GM21576 (cell line): ENCODE data around the gene MIPOL1.

Source experiments
- ATAC-seq: cut with Tn5 transposase; IDR thresholded peaks from one replicate; pipeline ENCODE4 v1.9.1; 2021; ENCODE audit warnings: mild to moderate bottlenecking, moderate library complexity; ENCODE audit not compliant: unreplicated experiment

MIPOL1 gene

GRCh38 chr14:37584211-37585100 lies 386.7 kb downstream of the MIPOL1 start:
- no peak for ATAC-seq

DNA sequence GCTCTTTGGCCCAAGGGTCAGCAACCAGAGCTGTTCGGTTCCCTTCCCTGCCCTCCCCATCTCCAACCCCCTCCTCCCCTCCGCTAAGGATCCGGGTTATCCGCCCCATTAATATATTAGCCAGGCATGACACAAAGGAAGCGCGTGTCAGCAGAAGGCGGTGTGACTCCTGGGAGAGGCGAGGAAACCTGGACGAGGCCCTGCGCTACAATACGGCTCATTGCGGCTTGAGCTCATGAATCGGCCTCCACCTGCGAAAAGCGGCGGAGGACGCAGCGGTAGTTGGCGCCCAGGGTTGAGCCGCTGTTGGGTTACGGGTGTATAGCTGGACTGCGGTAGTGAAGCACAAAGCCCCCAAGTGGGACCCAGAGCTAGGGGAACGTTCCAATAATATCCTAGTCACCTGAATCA lies 387.4 kb downstream of the MIPOL1 start:
- ATAC-seq, result no peak

- ATAC-seq, result no peak
Observed at GRCh38 chr14:37585971-37586796, 388.4 kb downstream of the MIPOL1 start.

DNA sequence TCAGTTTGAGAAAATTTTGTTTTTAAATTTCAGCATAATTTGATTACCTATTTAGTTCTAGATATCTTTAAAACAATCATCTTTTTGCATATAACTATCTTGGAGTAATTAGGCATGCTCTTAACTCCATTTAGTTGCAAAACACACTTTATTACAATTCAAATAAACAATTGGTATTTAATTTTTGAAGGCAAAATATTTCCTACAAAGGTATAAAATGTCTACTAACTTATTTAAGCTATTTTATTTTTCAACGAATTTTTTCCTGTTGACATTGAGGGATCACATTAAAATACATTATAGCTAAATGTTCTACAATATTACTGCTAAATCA lies 389.0 kb downstream of the MIPOL1 start:
- ATAC-seq, result no peak

GRCh38 chr14:37587131-37587803 lies 389.5 kb downstream of the MIPOL1 start:
- no peak for ATAC-seq

DNA sequence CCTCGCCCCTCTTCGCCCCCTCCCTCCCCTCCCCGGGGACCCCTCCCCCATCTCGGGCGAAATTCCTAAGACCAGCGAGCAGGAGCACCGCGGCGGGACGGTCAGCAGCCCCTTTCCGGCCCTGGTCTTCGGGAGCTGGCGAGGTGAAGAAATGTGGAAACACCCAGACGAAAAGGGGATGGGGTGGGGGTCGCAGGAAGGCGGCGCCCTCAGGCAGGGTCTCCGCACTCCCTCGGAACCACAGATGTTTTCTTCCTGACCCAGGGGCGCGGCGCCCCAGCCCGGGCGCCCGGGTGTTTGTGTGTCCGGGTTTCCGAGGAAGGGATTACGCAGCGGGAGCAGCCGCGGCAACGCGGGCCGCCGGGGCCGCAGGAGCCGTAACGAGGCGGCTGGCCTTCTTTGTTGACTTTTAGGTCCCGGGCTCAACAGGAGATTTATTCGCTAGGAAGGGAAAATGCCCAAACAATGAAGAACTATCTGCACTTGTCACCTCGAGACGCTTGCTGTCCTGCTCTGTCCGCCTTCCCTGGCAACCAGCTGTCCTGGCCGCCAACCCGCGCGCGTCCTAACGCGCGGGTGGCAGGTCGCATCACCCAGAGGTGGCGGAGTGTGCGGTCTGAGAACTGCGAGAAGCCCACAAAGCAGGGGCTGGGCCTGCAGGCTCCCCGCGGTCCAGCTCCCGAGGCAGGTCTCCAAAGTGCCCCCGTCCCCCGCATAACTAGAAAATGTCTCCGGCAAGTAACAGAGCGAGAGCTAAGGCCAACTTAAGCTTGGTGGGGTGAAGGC lies 390.3 kb downstream of the MIPOL1 start:
- ATAC-seq, result no peak

GRCh38 chr14:37588667-37588955 lies 390.9 kb downstream of the MIPOL1 start:
- ATAC-seq, result no peak

- ATAC-seq, result no peak
Observed at GRCh38 chr14:37588956-37589714, 391.4 kb downstream of the MIPOL1 start.

DNA sequence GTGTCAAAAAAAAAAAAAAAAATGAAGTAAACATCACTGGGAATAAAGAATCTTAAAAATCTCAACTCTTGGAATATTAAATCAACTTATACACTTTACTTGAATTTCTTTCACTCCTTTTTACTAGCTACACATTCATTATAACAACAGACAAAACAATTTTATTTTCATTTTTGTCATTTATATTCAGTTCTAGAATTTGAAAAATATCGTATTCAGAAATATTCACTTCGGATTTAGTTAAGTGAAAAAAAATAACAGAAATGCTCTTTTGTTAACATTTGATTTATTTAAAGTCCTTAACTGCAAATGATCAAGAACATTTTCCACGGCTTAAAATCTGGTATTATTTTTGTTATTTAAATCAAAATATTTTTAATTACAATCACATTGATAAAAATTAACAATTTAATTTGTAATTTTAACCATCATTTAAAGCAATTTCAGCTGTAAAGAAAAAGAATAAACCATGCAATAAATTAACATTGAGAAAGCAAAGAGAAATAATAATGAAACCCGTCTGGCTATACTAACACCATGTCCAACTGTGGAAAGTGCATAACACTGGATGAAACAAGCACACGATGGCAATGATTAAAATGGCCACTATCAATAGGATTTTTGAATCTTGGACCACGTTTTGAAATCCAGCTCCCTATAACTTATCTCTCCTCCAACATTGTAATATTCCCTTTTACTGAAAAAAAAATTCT lies 392.1 kb downstream of the MIPOL1 start:
- no peak for ATAC-seq

- no peak for ATAC-seq
Observed at GRCh38 chr14:37590428-37591139, 392.8 kb downstream of the MIPOL1 start.

- ATAC-seq, result no peak
Observed at GRCh38 chr14:37591311-37591940, 393.7 kb downstream of the MIPOL1 start.

- ATAC-seq, result no peak
Observed at GRCh38 chr14:37591941-37592481, 394.3 kb downstream of the MIPOL1 start.

DNA sequence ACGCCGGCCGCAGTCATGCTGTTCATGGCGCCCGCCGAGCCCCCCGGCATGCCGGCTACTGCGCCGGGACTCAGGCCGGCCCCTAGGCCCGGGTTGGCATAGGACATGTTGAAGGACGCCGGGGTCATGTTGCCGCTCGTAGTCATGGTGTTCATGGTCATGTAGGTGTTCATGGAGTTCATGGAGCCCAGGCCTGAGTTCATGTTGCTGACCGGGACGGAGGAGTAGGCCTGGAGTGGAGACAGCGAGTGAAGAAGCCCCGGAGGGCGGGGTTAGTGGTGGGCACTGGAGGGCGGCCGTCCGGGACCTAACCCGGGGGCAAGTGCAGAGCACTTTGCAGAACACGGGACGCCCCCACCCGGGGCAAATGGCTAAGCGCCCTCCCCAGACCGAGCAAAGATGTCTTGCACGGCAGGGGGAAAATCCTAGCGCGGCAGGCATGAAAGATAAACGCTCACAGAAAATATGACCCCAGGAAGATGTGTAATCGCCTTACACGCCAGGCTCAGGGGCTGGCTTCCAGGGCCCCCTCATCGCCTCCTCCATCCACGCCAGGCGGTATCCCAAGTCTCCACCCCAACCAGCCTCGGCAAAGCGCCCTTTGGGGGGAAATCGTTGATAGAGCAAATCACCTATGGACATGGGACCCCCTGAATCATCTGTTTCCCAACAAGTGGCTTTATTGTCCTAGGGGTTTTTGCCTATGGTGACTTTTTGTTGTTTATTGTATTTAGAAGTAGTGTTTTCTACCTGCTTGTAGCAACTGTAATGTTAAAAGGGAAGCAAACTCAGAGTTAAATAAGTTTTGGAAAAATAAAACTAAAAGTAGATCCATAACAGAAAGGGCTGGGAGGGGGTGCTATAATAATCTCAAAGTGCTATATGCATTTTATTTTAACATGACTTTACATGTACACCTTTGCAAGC lies 395.0 kb downstream of the MIPOL1 start:
- no peak for ATAC-seq

GRCh38 chr14:37593511-37594237 lies 395.9 kb downstream of the MIPOL1 start:
- ATAC-seq, result no peak

- ATAC-seq, result no peak
Observed at GRCh38 chr14:37594238-37594970, 396.7 kb downstream of the MIPOL1 start.
